GM11168 (cell line): ENCODE measurements around the gene PCDHA6.
"Not testable (repeated sequence)": the region's sequence is repeated elsewhere in the genome, so short reads cannot be mapped to it uniquely, and the experiment has no call there.

Source experiments
- in situ Hi-C: fragments of 300-500 bp; cut with MboI; formaldehyde crosslinking; loops from one replicate; pipeline ENCODE4 v1.12.0; 2022; ENCODE audit warnings: low sequenced_read_pairs; ENCODE audit not compliant: unreplicated experiment

The PCDHA6 gene

GRCh38 chr5:140821375-140822280 is 6.1 kb upstream of the PCDHA6 start, which contains the start of gene PCDHA5:
PCDHA5 (plus strand) TSS chr5:140821613.
- in situ Hi-C loops, result no loop called here

GRCh38 chr5:140822281-140822629 is 5.5 kb upstream of the PCDHA6 start:
- in situ Hi-C loops, result no loop called here

- in situ Hi-C loops, result not testable (repeated sequence)
Measured at GRCh38 chr5:140822969-140823368, 4.8 kb upstream of the PCDHA6 start.

GRCh38 chr5:140823475-140823874 is 4.3 kb upstream of the PCDHA6 start:
- in situ Hi-C loops, result no loop called here

- in situ Hi-C loops, result no loop called here
Measured at GRCh38 chr5:140828362-140828737, 590 bp downstream of the PCDHA6 start.

GRCh38 chr5:140829511-140830501 is 2.0 kb downstream of the PCDHA6 start:
- in situ Hi-C loops, result not testable (repeated sequence)

GRCh38 chr5:140833993-140834392 is 6.2 kb downstream of the PCDHA6 start, which contains the start of gene PCDHA7:
PCDHA7 (plus strand) TSS chr5:140834269; CDS start chr5:140834384, 115 bp downstream.
- in situ Hi-C loops, result no loop called here

- in situ Hi-C loops, result not testable (repeated sequence)
Measured at GRCh38 chr5:140834439-140835008, 6.8 kb downstream of the PCDHA6 start.

- in situ Hi-C loops, result no loop called here
Measured at GRCh38 chr5:140835622-140836510, 8.1 kb downstream of the PCDHA6 start.

- in situ Hi-C loops, result no loop called here
Measured at GRCh38 chr5:140840978-140841962, 13.5 kb downstream of the PCDHA6 start, which contains the start of gene PCDHA8. PCDHA8 (plus strand) TSS chr5:140841187; CDS start chr5:140841322, 135 bp downstream.

- in situ Hi-C loops, result no loop called here
Measured at GRCh38 chr5:140842798-140843733, 15.3 kb downstream of the PCDHA6 start.

- in situ Hi-C loops, result not testable (repeated sequence)
Measured at GRCh38 chr5:140848139-140849102, 20.7 kb downstream of the PCDHA6 start, which contains the start of gene PCDHA9. PCDHA9 (plus strand) TSS chr5:140848382; CDS start chr5:140848496, 114 bp downstream.

GRCh38 chr5:140849831-140850634 is 22.3 kb downstream of the PCDHA6 start:
- in situ Hi-C loops, result not testable (repeated sequence)

- in situ Hi-C loops, result no loop called here
Measured at GRCh38 chr5:140855772-140856674, 28.3 kb downstream of the PCDHA6 start, which contains the start of gene PCDHA10. PCDHA10 (plus strand) TSS chr5:140855897; CDS start chr5:140856049, 152 bp downstream.
